SK-N-SH treated with all-trans-retinoic acid at 6 μM for 48 hours (cell line): ENCODE measurements around the gene B3GALT6.

ENCODE experiments used
- ATAC-seq: fragments of 200-7000 bp; cut with Tn5 transposase; 3 replicates; pipeline ENCODE4 v1.9.1; 2020; ENCODE audit warnings: mild to moderate bottlenecking, moderate library complexity
- ARNTL ChIP-seq: fragments of 450-650 bp; formaldehyde crosslinking; IDR thresholded peaks from 2 replicates; pipeline ENCODE4 v1.5.0; 2020; ENCODE audit warnings: low read depth, mild to moderate bottlenecking, moderate library complexity, borderline replicate concordance
- CREB5 ChIP-seq: fragments of 250-450 bp; sonication (Bioruptor Pico); IDR thresholded peaks from 2 replicates; pipeline ENCODE4 v1.5.1; 2020; ENCODE audit warnings: low read depth, mild to moderate bottlenecking, moderate library complexity
- CSRNP3 ChIP-seq: fragments of 250-450 bp; sonication (Bioruptor Pico); IDR thresholded peaks from 2 replicates; pipeline ENCODE4 v1.5.1; 2021; ENCODE audit warnings: mild to moderate bottlenecking, moderate library complexity
- ESRRG ChIP-seq: fragments of 250-450 bp; sonication (Bioruptor Pico); IDR thresholded peaks from 2 replicates; pipeline ENCODE4 v1.6.1; 2021; ENCODE audit warnings: mild to moderate bottlenecking
- OSR1 ChIP-seq: fragments of 250-450 bp; sonication (Bioruptor Pico); IDR thresholded peaks from 2 replicates; pipeline ENCODE4 v1.8.0; 2022; ENCODE audit warnings: moderate library complexity, mild to moderate bottlenecking, inconsistent platforms
- PATZ1 ChIP-seq: fragments of 250-450 bp; sonication (Bioruptor Pico); IDR thresholded peaks from 2 replicates; pipeline ENCODE4 v1.8.0; 2020; ENCODE audit warnings: mild to moderate bottlenecking, moderate library complexity, borderline replicate concordance
- POU6F1 ChIP-seq: fragments of 250-450 bp; sonication (Bioruptor Pico); IDR thresholded peaks from 2 replicates; pipeline ENCODE4 v1.8.0; 2021; ENCODE audit warnings: low read depth, mild to moderate bottlenecking, moderate library complexity, borderline replicate concordance
- PPARA ChIP-seq: fragments of 250-450 bp; sonication (Bioruptor Pico); IDR thresholded peaks from 2 replicates; pipeline ENCODE4 v1.5.0; 2020; ENCODE audit warnings: mild to moderate bottlenecking, borderline replicate concordance
- RARB ChIP-seq: fragments of 250-450 bp; sonication (Bioruptor Pico); IDR thresholded peaks from 2 replicates; pipeline ENCODE4 v1.8.0; 2021; ENCODE audit warnings: mild to moderate bottlenecking, moderate library complexity
- SNAI2 ChIP-seq: fragments of 250-450 bp; sonication (Bioruptor Pico); IDR thresholded peaks from 2 replicates; pipeline ENCODE4 v1.5.0; 2020; ENCODE audit warnings: mild to moderate bottlenecking, moderate library complexity
- TCF4 ChIP-seq: fragments of 250-450 bp; sonication (Bioruptor Pico); IDR thresholded peaks from 2 replicates; pipeline ENCODE4 v1.8.0; 2021; ENCODE audit warnings: mild to moderate bottlenecking, moderate library complexity, borderline replicate concordance
- TOX ChIP-seq: fragments of 250-450 bp; sonication (Bioruptor Pico); IDR thresholded peaks from 2 replicates; pipeline ENCODE4 v1.8.0; 2021; ENCODE audit warnings: mild to moderate bottlenecking, moderate library complexity, borderline replicate concordance
- ZC3H10 ChIP-seq: fragments of 250-450 bp; sonication (Bioruptor Pico); IDR thresholded peaks from 2 replicates; pipeline ENCODE4 v1.5.1; 2021; ENCODE audit warnings: mild to moderate bottlenecking, moderate library complexity
- ZFP3 ChIP-seq: fragments of 250-450 bp; sonication (Bioruptor Pico); IDR thresholded peaks from 2 replicates; pipeline ENCODE4 v1.5.0; 2020; ENCODE audit warnings: mild to moderate bottlenecking, moderate library complexity
- ZFP30 ChIP-seq: fragments of 450-650 bp; formaldehyde crosslinking; IDR thresholded peaks from 2 replicates; pipeline ENCODE4 v1.5.0; 2022; ENCODE audit warnings: mild to moderate bottlenecking, moderate library complexity
- ZNF565 ChIP-seq: fragments of 450-650 bp; formaldehyde crosslinking; conservative IDR thresholded peaks from 2 replicates; pipeline ENCODE4 v1.5.0; 2020; ENCODE audit warnings: low read depth, mild to moderate bottlenecking, moderate library complexity
- ZNF70 ChIP-seq: fragments of 450-650 bp; formaldehyde crosslinking; IDR thresholded peaks from 2 replicates; pipeline ENCODE4 v1.5.0; 2020; ENCODE audit warnings: mild to moderate bottlenecking, moderate library complexity
- ZNF8 ChIP-seq: fragments of 450-650 bp; formaldehyde crosslinking; IDR thresholded peaks from 2 replicates; pipeline ENCODE4 v1.5.0; 2020; ENCODE audit warnings: mild to moderate bottlenecking, moderate library complexity

Gene B3GALT6

GRCh38 chr1:1217621-1218523 lies 14.2 kb upstream of the B3GALT6 start:
- ATAC-seq: no peak
- TF ChIP-seq ZNF565 (CRISPR knock-in tag) (no peak), TCF4 (CRISPR knock-in tag) (no peak), ZFP3 (CRISPR knock-in tag) (no peak), POU6F1 (no peak), ESRRG (CRISPR knock-in tag) (no peak), ARNTL (CRISPR knock-in tag) (no peak)

- ATAC-seq: no peak
- TF ChIP-seq CREB5 (CRISPR knock-in tag) (no peak), OSR1 (no peak), PATZ1 (CRISPR knock-in tag) (no peak), ZNF8 (CRISPR knock-in tag) (no peak), POU6F1 (no peak)
Measured at GRCh38 chr1:1218524-1219200, 13.4 kb upstream of the B3GALT6 start.

- no peak for ATAC-seq
- no peak for TF ChIP-seq ZC3H10 (CRISPR knock-in tag)
- TF ChIP-seq, all 23 proteins: peak for 0
Measured at GRCh38 chr1:1219341-1219740, 12.7 kb upstream of the B3GALT6 start.

- ATAC-seq: no peak
- TF ChIP-seq RARB (no peak), ZNF70 (CRISPR knock-in tag) (no peak), OSR1 (no peak), CREB5 (CRISPR knock-in tag) (no peak), SNAI2 (no peak)
Measured at GRCh38 chr1:1220197-1220596, 11.8 kb upstream of the B3GALT6 start.

- no peak for ATAC-seq
- no peak for TF ChIP-seq TOX (CRISPR knock-in tag)
- no peak for TF ChIP-seq CSRNP3 (CRISPR knock-in tag)
- TF ChIP-seq ZFP30 (CRISPR knock-in tag): no peak
- TF ChIP-seq PATZ1 (CRISPR knock-in tag): no peak
- no peak for TF ChIP-seq ZNF70 (CRISPR knock-in tag)
- TF ChIP-seq CREB5 (CRISPR knock-in tag): no peak
- no peak for TF ChIP-seq ZC3H10 (CRISPR knock-in tag)
- TF ChIP-seq TCF4 (CRISPR knock-in tag): no peak
- TF ChIP-seq PPARA (CRISPR knock-in tag): no peak
- no peak for TF ChIP-seq ARNTL (CRISPR knock-in tag)
Measured at GRCh38 chr1:1221887-1222574, 10.0 kb upstream of the B3GALT6 start.
